H1 (cell line): ENCODE measurements around the gene IFNA2. TPM values are rescaled to one million over a fixed set of nuclear protein-coding genes. Genes with fewer than 3 reads are reported as not detected.
A peak's percentile ranks its signal among the peaks of the same experiment; 100 is the strongest.

ENCODE experiments used
- BRCA1 ChIP-seq: IDR thresholded peaks from 2 replicates; pipeline ENCODE4 v1.6.1; 2012; ENCODE audit warnings: low read depth, low read length, improper control_type of control experiment
- HDAC6 ChIP-seq: IDR thresholded peaks from one replicate; pipeline ENCODE4 v1.7.1; 2012; ENCODE audit warnings: low read depth, mild to moderate bottlenecking, inconsistent platforms, low read length, moderate library complexity
- POLR2AphosphoS5 ChIP-seq: IDR thresholded peaks from 2 replicates; pipeline ENCODE4 v1.6.1; 2011; ENCODE audit warnings: low read depth, low read length
- RAD21 ChIP-seq, 2 experiments: IDR thresholded peaks in 1 of 2; conservative IDR thresholded peaks in 1 of 2; 2 replicates each; pipeline ENCODE4 v1.6.1; 2011; ENCODE audit warnings: low read depth in 2 of 2, low read length in 2 of 2, improper control_type of control experiment in 1 of 2, inconsistent platforms in 1 of 2, mild to moderate bottlenecking in 1 of 2, moderate library complexity in 1 of 2
- polyA plus RNA-seq, 7 experiments: library from polyadenylated mRNA; depleted of rRNA in 3 of 7; stranded (reverse) in 5 of 7; unstranded in 2 of 7; fragments of >200 nt in 5 of 7; fragments of 200-250 nt in 2 of 7; gene quantifications; 1 replicate in 5 of 7; 2 replicates in 1 of 7; 4 replicates in 1 of 7; pipeline versions ENCODE4 v1.2.1 to v1.2.3, GENCODE V29; 2011 to 2013; ENCODE audit warnings: missing spikeins in 2 of 7, mixed read lengths in 2 of 7
- total RNA-seq: library from RNA; stranded (reverse); fragmentation: NEBNext Ultra II Directional; extraction: Animal tissue kit (Norgen Biotek cat#: 25700); gene quantifications from 2 replicates; pipeline ENCODE4 v1.2.1, GENCODE V29; 2021
- TF ChIP-seq, protein P1 (sequence below): IDR thresholded peaks from 2 replicates; pipeline ENCODE4 v1.6.1; 2012; ENCODE audit warnings: inconsistent platforms

Gene IFNA2
- total and polyA plus RNA-seq, 2 of the 8 experiments (the other 6 are each of a cell fraction or from before 2014, with no cell fraction given) = not detected

DNA sequence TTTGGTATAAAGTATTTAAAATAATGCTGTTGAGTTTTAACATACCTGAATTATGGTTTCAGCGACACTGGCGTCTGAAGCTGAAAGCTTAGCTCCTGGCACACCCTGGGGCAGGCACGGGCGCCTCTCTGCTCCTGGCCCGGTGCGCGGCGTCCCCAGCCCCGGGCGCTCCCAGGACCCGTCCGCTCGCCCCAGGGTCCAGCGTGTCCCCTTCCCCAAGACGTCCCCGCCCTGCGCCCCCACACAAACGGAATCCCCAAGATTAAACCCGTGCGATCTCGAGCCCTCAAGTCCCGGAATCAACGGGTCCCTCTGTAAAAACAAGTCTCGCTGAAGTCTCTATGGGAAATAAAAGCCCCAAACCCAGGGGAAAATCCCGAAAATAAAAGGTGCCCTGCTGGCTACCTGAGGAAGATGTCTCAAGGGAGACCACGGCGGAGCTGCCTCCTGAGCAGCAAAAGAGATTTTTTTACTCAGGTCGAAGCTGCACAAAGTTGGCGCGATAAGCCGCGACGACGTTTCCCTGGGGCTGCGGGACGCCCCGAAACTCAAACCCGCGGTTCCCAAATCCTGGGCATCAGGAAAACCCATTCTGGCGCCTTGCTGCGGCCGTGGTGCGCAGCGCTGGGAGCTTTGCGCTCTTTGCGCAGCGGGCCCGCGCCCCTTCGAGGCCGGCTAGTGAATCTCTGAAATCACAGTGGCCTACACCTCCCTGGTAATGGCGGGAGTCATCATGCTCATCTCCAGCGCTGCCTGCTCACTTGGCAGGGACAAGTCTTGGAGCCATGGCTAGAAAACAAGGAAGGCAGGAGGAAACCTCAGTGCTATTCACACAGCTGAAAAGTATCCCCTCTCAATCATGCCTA is 17.4 kb upstream of the IFNA2 start (continued):
- TF ChIP-seq POLR2AphosphoS5 = no peak
- TF ChIP-seq BRCA1 = no peak
- peak; percentile 26 to 43; a peak in 2 of 4 replicates for TF ChIP-seq RAD21 (IDR thresholded peaks at IDR 0.05 in 1 of 2, conservative IDR thresholded peaks at IDR 0.05 in 1 of 2; ENCODE audit: low read depth in 2 of 2, low read length in 2 of 2)
- TF ChIP-seq, protein P1, sequence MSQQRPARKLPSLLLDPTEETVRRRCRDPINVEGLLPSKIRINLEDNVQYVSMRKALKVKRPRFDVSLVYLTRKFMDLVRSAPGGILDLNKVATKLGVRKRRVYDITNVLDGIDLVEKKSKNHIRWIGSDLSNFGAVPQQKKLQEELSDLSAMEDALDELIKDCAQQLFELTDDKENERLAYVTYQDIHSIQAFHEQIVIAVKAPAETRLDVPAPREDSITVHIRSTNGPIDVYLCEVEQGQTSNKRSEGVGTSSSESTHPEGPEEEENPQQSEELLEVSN = peak; percentile 85
- no peak for TF ChIP-seq HDAC6
